ENCODE measurements around the gene PNLIPRP1.

PNLIPRP1 gene

DNA sequence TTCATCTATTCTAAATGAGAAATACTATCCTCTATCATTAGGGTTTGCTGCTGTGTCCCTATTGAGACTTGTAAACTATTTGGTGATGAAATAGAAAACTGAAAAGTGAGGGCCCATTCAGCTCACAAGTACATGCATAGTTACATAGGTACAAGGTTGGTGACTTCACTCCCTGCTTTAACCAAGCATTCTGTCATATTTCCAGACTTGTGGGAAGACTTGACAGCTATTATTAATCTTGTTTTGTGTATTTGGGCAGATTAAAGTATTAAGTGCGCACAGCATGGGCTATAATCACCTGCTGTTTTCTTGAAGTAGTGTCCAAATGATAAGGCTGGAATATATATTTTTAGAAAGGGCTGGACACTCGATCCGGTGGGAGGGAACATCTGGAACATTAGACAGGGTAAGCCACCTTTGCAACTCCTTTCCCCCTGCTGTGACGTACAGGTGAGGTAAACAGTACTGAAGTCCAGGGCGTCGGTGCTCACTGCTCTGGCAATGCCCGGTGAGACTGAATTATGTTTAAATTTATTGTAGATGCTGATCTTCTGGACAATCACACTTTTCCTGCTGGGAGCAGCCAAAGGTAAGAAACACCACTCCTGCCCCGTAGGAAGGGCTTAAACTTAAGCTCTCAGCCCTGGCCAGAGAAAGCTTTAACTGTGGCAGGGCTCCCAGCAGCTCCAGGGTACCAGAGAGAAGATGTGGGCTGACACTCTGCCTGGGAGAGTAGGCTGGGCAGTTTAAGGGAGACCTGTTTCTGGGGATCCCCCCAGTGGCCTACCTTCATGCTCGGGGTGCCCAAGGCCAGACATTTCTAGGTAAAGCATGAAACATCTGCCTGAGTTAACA is at the start of gene PNLIPRP1:
TSS of gene PNLIPRP1 (plus strand) at position 370 of the 855 bp plus-strand sequence. CDS start at position 541, 171 bp downstream.
- no peak for DNase-seq

DNA sequence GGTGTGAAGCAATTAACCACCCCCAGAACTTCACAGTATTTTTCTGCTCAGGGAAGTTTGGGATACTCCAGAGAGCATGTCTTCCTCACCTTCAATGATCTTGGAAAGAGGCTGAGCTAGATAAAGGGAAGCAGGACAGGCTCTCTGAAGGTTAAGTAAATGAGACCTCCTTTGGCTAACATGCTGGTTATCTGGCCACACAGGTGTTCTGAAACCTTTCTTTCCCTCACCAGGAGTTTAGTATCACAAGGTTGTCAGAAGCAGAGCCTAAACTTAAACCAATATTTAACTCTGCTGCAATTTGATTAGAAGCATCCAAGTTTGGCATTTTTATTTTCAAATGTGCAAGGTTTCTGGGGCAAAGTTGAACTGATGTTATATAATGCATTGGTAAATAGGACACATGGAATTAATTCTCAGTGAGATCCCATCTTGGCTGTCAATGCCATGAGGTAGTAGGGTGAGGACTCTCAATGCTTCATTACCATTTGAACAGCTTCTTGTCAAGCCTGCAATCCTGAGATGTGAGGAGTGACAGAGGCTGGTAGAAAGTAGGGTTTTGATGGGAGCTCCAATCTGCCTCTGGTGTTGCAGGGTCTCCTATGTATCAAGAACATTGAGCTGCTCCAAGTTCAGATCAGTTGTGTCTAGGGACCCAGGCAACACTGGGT is 48.6 kb upstream of the PNLIPRP1 start:
- DNase-seq = no peak

DNA sequence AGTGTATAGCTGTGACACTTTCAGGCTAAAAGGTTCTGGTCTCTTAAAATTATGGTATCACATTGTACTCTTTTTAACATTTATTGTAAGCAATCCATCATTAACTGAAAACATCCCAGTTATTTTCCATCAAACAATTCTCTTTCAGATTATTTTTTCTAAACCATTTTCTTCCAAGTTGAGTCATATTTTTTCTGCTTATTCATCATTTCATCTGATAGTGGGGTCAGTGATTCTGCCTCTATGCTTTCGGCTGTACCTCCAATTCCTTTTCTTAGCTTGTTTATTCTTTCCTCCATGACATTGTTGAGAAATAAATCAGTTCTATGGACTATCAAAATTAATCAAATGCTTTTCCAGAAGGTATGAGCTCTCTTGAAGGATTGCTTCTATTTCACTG is 45.6 kb upstream of the PNLIPRP1 start:
- DNase-seq = no peak

DNA sequence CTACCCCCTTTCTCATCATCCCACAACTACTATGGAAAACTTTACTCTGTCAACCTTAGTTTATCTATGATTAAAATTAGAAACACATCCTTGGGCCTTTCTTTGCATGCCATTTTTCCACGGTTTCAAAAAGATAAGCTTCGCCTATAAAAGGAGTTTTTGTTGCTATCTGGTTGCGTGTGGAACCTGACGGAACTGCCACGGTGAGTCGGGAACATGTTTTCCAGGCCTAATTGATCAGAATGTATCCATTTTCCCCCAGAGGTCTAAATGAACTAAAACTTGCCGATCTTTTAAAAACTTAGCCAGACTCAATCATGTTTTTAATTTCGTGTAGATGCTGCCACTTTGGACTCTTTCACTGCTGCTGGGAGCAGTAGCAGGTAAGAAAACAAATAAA is 45.0 kb upstream of the PNLIPRP1 start, which contains the start of gene PNLIP:
TSS of gene PNLIP (plus strand) at position 176 of the 400 bp plus-strand sequence. CDS start at position 338, 162 bp downstream.
- DNase-seq = no peak

DNA sequence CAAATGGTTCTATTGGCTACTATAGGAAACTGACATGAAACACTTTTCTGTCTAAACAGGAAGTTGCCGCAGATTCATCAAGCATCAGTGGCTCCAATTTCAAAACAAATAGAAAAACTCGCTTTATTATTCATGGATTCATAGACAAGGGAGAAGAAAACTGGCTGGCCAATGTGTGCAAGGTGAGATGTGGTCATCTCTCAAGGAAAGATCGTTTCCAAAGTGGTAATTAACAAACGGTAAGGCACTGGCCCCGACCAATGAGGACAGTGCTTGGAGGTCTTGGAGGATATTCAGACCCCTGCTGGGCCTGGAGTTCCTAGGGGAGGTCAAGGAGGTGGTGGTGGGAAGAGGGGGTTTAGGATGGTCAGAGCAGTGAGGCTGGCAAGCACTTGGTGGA is 42.5 kb upstream of the PNLIPRP1 start:
- no peak for DNase-seq

DNA sequence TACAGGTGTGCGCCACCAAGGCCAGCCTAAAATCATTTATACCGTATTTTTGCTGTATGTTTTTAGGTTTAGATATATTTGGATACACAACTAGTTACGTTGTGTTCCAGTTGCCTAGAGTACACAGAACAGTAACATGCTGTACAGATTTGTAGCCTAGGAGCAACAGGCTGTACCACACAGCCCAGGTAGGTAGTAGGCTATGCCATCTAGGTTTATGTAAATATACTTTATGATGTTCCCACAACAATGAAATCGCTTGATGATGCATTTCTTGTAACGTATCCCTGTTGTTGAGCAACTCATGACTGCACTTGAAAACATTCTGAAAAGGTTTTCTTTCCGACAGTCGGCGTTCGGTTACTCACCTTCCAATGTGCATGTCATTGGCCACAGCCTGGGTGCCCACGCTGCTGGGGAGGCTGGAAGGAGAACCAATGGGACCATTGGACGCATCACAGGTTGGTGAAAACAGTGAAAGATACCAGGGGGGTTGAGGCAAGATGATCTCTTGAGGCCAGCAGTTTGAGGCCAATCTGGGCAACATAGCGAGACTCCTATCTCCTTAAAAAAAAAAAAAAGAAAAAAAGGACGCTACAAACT is 37.3 kb upstream of the PNLIPRP1 start:
- DNase-seq = no peak

DNA sequence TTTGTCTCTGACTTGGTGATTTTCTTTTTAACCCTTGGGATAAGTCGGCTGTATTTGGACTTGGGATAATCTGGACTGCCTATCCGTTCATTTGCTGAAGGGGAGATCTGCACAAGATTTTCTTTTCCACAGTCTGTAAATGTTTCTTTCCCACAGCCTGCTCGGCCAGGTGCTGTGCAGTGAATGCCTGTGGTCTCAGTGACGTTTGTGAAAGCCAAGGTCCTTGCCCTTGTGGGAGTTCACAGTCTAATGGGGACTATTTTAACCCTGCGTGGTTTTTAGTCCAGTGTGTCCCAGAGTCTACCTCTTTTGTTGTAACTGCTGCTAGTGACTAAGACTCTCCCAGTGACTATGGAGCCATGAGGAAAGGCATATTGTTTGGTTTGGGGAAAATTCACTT is 36.1 kb upstream of the PNLIPRP1 start:
- no peak for DNase-seq

DNA sequence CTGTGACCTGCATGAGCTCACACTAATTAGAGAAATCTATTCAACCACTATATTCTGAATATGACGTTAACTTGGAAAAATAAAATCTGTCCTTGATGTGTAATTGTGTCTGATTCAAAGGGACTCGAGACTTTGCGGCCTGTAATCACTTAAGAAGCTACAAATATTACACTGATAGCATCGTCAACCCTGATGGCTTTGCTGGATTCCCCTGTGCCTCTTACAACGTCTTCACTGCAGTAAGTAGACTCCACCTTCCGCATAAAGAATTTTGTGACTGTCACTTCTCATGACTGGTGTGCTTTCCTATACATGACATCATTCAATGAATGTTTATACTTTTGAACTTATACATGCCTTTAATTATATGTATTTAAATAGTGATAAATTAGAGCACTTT is 34.9 kb upstream of the PNLIPRP1 start:
- no peak for DNase-seq

DNA sequence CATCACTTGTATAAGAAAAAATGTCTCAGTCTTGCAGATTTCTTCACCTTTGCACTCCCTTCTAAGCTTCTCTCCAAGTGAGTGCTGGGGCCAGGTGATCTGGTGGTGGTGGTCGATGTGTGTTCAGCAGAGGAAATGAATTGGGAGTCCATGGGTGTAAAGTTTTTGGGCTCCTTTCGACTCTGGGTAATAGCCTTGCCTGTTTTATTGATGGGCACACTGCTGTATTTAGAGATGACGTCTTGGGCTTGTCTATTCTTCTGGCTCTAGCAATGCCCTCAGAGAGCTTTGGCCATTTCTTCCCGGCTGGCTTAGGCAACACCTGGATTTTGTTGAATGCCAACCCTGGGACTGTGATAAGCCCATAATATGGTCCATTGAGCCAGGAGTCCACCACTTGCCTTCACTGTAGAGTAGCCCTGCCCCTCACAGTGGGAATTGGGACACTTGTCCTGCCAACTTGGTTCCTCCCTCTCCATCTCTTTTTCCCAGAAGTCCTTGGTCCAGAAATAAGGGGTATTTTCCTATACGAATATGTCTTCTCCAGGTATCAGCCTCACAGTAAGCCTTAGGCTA is 33.4 kb upstream of the PNLIPRP1 start:
- DNase-seq = no peak

DNA sequence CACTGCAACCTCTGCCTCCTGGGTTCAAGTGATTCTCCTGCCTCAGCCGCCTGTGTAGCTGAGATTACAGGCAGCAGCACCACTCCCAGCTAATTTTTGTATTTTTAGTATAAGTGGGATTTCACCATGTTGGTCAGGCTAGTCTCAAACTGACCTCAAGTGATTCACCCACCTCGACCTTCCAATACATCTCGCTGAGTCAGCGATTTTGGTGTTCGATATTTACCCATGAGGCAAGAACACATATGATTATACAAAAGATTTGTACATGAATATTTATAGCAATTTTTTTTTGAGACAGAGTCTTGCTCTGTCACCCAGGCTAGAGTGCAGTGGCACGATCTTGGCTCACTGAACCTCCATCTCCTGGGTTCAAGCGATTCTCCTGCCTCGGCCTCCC is 25.2 kb upstream of the PNLIPRP1 start:
- DNase-seq = no peak

DNA sequence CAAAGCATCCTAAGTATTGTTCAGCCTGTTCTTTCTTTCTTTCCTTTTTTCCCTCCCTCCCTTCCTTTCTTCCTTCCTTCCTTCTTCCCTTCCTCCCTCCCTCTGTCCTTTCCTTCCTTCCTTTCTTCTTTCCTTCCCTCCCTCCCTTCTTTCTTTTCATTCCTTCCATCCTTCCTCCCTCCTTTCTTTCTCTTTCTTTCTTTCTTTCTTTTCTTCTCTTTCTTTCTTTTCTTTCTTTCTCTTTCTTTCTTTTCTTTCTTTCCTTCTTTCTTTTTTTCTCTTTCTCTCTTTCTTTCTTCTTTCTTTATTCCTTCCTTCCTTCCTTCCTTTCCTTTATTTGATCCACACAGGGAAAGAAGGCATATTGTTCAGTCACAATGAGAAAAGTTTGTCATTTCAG is 23.8 kb upstream of the PNLIPRP1 start:
- DNase-seq = no peak

DNA sequence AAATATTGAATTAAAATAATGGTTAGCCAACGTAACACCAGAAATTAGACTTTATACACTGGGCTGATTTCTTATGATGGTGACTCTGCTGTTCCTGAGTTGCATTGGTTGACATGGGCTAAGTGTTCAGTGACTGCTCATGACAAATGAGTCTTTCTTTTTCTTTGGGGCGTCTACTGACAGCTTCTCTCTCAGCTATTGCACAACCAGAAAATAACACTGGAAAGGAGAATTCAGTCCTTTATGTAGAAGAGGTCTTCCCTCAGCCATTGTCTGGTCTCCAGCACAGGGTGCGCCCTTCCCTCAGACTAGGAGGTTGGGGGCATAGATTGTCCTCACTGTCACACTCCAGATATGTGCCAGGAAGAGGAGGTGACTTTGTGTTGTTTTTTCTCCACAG is 23.4 kb upstream of the PNLIPRP1 start:
- no peak for DNase-seq

DNA sequence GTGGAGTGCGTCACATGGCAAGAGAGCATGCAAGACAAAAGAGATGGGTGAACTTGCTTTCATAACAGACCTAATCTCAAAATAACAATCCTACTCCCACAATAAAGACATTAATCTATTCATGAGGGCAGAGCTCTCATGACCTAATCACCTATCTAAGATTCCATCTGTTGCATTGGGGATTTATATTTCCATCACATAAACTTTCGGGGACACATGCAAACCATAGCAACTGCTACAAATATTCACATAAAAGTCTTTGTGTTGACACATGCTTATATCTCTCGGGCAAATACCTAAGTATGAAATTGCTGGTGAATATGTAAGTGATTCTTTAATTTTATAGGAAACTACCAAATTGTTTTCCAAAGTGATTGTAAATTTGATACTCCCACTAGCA is 16.0 kb upstream of the PNLIPRP1 start:
- DNase-seq = no peak

DNA sequence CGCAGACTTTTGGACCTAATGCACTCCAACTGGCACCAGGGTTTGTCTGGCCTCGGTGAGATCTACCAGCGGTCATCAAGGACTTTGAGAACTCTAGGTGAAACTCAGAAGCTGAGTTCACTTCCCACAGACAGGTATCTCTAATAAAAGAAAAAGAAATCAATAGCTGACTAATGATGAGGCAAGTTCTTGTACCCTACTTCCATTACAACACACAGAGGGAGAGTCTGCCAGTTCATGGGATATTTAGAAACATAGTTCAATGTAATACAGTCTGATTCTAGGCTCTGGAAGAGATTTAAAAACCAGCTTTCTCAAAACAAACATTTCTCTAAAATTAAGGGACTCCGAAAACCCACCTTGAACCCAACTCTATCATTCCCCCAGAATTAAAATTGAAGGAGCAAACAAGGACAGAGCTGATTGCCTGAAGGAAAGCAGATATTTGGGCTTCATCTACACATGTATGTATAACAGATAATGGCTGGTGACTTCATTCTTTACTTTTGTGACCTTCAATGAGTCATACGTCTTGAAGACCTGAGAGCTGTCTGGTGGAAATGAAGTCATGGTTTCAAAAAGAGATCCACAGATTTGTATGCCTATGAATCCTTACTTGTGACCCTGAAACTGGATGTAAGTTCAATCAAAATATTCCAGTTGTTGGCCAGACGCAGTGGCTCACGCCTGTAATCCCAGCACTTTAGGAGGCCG is 2.7 kb upstream of the PNLIPRP1 start:
- no peak for DNase-seq

DNA sequence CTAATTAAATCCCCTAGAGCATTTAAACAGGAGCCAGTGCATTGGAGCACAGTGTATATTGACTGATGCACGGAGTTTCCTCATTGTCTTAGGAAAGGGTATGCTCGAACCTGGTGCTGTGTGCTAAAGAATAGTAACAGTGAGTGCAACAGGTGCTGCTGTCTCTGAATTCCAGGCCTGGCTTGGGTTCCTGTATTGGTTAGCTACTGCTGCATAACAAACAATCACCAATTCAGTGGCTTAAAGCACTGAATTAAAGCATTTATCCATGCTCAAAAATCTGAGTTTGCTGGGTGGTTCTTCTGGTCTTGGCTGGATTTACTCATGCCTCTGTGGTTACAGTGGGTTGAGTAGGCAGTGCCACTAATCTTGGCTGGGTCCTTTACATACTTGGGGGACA is 1.8 kb upstream of the PNLIPRP1 start:
- no peak for DNase-seq

DNA sequence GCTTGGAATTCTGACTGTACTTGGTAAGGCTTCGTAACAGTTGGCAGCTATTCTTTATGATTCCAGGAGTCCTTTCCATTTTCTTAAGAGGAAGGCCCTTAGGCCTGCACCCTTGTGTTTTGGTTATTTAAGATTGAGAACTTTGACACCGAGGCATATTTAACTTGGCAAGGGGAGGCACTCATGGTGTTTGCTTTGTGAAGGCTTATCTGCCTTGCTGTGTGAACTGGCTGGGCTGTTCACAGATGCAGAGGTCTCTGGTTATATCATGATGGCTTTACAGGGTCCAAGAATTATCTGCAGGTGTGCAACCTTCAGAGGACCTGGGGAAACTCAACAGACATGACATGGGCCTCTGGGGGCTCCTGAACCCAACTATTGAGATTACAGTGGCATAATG is 833 bp upstream of the PNLIPRP1 start:
- no peak for DNase-seq

DNA sequence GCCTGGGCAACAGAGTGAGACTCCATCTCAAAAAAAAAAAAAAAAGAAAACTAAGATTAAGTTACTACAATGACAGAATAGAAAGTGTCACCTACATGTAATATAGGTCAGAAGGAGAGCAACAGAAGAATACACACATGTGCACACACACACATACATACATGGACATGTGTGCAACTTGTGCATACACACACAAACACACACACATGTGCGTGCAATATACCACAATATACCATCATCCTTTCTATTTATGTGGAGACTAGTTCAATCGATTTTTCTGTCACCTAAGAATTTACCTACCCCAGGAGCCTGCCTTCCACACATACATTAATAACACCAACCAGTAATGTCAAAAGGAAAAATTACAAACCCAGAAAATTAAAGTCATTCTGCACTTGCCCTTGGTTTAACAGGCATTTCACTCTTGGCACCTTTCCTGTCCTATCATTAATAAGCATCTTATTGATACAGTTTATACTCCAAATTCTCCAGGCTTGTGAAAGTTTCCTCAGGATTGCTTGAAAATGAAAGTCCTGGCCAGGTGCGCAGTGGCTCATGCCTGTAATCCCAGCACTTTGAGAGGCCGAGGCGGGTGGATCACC is 2.5 kb downstream of the PNLIPRP1 start:
- DNase-seq = no peak

DNA sequence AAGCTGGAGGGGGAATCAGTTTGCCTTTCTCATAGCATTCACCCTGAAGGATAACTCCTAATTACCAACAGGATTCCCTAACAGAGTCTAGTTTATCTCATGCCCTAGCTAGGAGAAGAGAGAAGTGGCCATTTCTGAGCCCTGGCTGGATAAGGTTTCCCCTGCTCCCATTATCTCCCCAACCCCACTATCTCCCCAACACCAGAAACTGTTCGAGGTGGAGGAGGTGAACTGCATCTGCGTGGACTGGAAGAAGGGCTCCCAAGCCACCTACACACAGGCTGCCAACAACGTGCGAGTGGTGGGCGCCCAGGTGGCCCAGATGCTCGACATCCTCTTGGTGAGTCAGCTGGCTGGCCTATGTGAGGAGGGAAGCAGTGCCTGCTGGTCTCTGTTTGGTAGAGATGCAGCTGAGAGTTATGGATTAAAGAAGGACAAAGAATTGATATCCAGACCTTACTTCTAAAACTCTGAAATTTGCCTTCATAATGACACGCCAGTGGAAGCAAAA is 3.8 kb downstream of the PNLIPRP1 start:
- DNase-seq = no peak

DNA sequence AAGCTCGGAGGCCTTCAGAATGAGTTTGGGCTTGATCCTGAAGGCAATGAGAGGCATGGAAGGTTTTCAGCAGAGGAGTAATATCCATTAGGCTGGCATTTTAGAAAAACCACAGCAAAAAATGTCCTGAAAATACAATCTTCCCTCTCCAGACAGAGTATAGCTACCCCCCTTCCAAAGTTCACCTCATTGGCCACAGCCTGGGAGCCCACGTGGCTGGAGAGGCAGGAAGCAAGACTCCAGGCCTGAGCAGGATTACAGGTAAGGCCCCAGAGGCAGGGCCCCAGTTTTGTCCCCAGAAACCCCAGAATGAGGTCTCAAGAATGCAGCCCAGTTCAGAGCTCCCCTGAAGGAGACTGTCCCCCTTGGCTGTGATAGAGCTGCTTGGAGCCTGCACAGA is 5.3 kb downstream of the PNLIPRP1 start:
- DNase-seq = no peak

DNA sequence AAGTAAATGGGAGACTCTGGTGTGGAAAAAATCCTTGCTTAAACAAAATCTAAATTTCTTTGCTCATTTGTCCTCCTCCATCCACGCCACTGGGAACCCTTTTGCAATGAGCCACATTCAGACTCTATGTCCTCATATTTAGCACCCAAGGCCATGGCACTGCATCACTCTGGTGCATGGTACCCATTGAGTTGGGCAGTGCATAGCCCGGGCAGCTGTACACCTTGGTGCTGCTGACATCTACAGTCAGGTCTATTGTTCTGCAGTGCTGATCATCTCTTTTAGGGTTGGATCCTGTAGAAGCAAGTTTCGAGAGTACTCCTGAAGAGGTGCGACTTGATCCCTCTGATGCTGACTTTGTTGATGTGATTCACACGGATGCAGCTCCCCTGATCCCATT is 6.8 kb downstream of the PNLIPRP1 start:
- DNase-seq = no peak

DNA sequence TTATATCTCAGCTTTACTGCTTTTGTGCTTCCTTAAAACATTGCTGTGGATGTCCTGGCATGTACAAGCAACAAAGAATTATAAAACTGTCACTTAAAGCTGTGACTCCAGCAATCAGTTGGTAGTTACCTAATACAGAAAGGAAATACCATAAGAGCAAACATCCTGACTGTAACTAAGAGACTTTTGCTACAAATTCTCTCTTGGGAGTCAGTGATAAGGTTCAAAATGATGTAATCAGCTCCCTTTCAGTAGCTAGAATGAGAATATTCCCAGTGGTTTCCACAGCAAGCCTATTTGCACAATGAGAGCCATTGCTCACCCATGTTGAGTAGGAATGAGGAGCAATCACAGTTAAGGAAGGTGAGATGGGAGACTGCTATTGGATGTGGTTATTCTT is 7.6 kb downstream of the PNLIPRP1 start:
- DNase-seq = no peak

DNA sequence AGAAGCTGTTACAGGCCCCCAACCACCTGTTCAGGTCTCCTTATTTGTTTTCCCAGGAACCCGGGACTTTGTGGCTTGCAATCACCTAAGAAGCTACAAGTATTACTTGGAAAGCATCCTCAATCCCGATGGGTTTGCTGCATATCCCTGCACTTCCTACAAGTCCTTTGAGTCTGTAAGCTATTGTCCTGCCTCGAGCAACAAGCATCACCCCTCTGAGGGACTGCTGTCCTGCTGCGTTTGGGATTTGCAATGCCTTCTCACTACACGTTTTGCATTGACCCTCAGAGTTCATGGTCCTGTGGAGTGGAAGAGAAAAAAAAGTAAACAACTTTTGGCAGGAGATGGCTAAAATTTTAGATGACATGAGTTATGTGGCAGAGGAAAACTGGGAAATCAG is 9.2 kb downstream of the PNLIPRP1 start:
- DNase-seq = no peak

Measured in femur (tissue), 1 donor.